Mucosa of stomach (tissue), 1 donor: Measurements from ENCODE around the gene SYNPO2.

ENCODE experiments used
- H3K27me3 ChIP-seq: one replicate; pipeline ENCODE4 v1.7.0; 2013; ENCODE audit warnings: mild to moderate bottlenecking, low read length; ENCODE audit not compliant: control insufficient read depth, insufficient read depth
- H3K36me3 ChIP-seq: one replicate; pipeline ENCODE4 v1.7.0; 2013; ENCODE audit warnings: low read length; ENCODE audit not compliant: control insufficient read depth, insufficient read depth
- H3K4me1 ChIP-seq: one replicate; pipeline ENCODE4 v1.7.0; 2013; ENCODE audit warnings: mild to moderate bottlenecking, low read length; ENCODE audit not compliant: control insufficient read depth, insufficient read depth
- H3K4me3 ChIP-seq: one replicate; pipeline ENCODE4 v1.7.0; 2013; ENCODE audit warnings: low read length
- H3K9ac ChIP-seq: one replicate; pipeline ENCODE4 v1.7.0; 2013; ENCODE audit warnings: mild to moderate bottlenecking, low read length, moderate library complexity
- H3K9me3 ChIP-seq: one replicate; pipeline ENCODE4 v1.7.0; 2013; ENCODE audit warnings: mild to moderate bottlenecking, low read length, moderate library complexity; ENCODE audit not compliant: control insufficient read depth
- donor health status: Pancreatic carcinoma.

Gene SYNPO2

DNA sequence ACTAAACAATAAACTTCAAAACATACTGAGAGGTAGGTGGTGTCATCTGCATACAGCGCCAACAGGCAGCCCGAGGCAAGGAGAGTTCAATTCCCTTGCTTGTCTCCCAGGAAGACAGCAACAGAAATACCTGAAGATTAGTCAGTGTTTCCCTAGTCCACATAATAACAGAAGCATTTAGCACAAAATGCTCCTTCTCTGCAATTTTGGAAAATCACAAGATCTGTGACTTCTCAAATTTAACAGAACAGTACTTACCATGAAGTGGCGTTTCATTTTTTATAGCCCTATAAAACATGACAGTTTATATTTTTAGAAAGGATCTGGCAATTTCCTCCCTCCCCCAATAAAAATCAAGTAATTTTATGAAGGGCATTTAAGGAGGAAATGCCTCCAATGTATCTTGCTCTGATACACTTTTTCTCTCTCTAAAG lies 179.9 kb downstream of the SYNPO2 start:
- no peaks in the 10 kb centered on the region for H3K27me3 ChIP-seq
- H3K9me3 ChIP-seq = no peaks in the 10 kb centered on the region
- H3K9ac ChIP-seq = no peak overlapping the region
- no peak overlapping the region for H3K4me3 ChIP-seq
- no peaks in the 10 kb centered on the region for H3K4me1 ChIP-seq
- no peaks in the 10 kb centered on the region for H3K36me3 ChIP-seq

DNA sequence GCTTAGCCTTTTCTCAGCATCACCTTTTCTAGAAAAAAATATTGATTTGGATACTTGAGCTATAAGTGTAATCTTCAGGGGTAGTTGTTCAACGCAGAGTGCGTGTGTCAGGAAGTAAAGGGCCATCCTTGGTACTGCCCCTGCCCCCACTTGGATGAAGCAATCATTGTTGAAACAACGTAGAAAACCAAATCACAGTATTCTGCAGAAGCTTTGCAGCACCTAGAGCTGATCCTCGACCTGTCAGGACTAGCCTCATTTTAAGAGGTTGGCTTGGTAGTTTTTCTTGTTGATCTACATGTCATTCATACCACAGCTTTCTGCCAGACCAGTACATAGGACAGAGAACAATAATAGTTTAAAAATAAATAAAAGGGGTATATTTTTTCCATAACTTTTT lies 181.6 kb downstream of the SYNPO2 start:
- no peak overlapping the region for H3K9ac ChIP-seq
- no peaks in the 10 kb centered on the region for H3K4me1 ChIP-seq
- H3K36me3 ChIP-seq = no peaks in the 10 kb centered on the region
- no peaks in the 10 kb centered on the region for H3K9me3 ChIP-seq
- no peaks in the 10 kb centered on the region for H3K27me3 ChIP-seq
- no peak overlapping the region for H3K4me3 ChIP-seq

DNA sequence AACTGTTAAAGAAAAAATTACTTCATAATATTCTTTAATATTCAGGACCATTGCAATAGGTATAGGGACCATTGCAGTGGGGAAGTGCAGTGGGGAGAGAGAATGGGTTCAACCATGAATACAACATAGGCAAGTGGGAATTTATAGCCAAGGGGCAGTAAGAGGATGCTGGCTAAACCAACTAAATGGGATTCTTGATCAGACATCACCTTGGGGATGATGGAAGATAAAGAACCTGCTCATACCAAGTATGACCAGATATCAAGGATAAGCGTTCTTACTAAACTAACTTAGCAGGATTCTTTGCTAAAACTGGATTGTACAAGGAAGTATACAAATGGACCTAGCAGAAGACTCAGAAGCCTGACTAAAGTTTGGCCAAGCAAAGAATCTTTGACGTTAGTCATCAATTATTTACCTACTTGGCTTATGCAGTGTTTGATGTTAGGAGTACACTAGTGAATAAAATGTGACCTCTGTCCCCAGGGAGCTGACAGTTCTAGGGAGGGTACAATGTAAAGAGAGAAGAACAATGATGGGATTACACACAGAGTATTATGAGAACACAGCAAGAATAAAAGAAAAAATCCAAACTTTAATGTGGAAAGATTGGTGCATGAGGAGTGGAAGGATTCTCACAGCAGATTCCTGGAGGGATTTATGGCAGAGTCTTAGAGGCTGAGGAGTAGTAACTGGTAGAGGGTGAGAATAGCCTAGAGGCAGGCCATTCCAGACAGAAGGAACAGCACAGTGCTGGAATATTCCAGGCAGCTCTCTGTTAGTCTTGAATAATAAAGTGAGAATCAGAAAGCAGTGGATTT lies 192.3 kb downstream of the SYNPO2 start:
- no peak overlapping the region for H3K4me3 ChIP-seq
- H3K36me3 ChIP-seq = no peaks in the 10 kb centered on the region
- H3K27me3 ChIP-seq = no peaks in the 10 kb centered on the region
- H3K9ac ChIP-seq = no peak overlapping the region
- peaks cover 23% of the 10 kb centered on the region for H3K4me1 ChIP-seq
- no peaks in the 10 kb centered on the region for H3K9me3 ChIP-seq

DNA sequence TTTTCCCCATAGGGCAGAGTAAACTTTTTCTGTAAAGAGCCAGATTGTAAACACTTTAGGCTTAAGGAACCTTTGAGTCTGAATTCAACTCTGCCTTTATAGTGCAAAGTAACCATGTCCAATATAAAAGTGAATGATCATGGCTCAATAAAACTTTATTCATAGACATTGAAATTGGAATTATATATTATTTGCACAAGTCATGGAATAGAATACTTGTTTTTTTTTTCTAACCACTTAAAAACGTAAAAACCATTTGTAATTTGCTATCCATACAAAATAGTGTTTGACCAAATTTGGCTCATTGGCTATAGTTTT lies 192.8 kb downstream of the SYNPO2 start:
- Histone ChIP-seq H3K4me1 (peaks cover 24% of the 10 kb centered on the region), H3K36me3 (no peaks in the 10 kb centered on the region), H3K9ac (no peak overlapping the region), H3K27me3 (no peaks in the 10 kb centered on the region), H3K4me3 (no peak overlapping the region), H3K9me3 (no peaks in the 10 kb centered on the region)

DNA sequence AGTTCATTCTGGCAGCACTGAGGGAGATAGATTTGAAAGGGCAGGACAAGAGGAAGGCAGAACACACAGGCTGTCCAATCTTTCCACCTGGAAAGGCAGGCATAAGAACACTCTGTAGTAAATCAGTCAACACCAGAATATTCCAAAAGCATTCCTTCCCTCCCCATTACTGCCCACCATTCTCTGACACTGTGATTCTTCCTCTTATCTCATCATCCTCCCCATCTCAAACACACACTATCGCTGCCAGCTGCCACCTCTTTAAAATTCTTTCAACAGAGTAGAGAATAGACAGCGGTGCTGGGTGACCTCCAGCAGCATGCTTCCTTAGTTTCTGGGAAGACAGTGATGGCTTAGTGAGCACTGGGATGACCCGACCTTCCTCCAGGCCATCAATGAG lies 193.3 kb downstream of the SYNPO2 start:
- no peaks in the 10 kb centered on the region for H3K9me3 ChIP-seq
- no peak overlapping the region for H3K9ac ChIP-seq
- H3K27me3 ChIP-seq = no peaks in the 10 kb centered on the region
- H3K4me1 ChIP-seq = peaks cover 28% of the 10 kb centered on the region
- H3K4me3 ChIP-seq = no peak overlapping the region
- no peaks in the 10 kb centered on the region for H3K36me3 ChIP-seq

DNA sequence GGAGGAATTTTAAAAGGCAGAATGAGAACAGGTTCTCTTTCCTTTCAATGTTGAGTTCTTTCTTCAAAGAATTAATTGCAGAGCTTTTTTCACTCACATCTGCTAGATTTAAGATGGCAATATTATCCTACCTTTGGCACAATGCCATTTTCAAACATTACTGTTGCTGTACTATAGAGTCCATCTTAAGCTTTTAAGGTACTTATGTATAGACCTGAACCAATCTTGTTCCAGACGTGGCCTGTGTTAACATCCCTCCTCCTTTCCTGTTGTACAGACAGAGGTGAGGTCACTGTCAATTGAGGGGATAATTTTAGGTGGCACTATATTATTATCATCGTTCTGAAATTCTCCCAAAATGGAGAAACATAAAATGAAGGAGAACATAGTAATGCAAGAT lies 194.0 kb downstream of the SYNPO2 start:
- Histone ChIP-seq H3K4me3 (no peak overlapping the region), H3K9ac (no peak overlapping the region), H3K36me3 (no peaks in the 10 kb centered on the region), H3K27me3 (no peaks in the 10 kb centered on the region), H3K9me3 (no peaks in the 10 kb centered on the region), H3K4me1 (peaks cover 35% of the 10 kb centered on the region)

DNA sequence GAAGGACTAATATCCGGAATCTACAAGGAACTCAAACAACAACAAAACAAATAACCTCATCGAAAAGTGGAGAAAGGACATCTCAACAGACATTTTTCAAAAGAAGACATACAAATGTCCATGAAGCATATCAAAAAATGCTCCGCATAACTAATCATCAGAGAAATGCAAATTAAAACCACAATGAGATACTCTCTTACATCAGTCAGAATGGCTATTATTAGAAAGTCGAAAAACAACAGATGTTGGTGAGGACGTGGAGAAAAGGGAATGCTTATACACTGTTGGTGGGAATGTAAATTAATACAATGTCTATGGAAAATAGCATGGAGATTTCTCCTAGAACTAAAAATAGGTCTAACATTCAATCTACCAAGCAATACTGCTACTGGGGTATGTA lies 195.9 kb downstream of the SYNPO2 start:
- no peaks in the 10 kb centered on the region for H3K36me3 ChIP-seq
- H3K4me1 ChIP-seq = peaks cover 36% of the 10 kb centered on the region
- H3K4me3 ChIP-seq = no peak overlapping the region
- H3K9ac ChIP-seq = no peak overlapping the region
- no peaks in the 10 kb centered on the region for H3K27me3 ChIP-seq
- H3K9me3 ChIP-seq = no peaks in the 10 kb centered on the region

DNA sequence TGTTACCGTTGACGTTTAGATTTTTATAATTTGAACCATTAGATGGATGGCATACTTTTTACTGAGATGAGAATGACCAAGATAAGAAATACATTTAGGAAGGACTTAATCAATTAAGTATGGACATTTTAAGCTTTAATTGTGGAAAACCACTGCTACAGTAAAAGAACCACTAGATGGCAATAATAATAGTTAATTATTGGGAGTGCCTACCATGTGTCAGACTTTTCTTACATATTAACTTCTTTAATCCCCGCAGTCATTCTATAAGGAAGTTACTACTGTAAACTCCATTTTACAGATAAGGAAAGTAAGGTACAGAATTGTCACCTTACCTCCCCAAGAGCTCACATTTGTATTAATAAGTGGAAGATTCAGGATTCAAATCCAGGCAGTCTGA lies 198.5 kb downstream of the SYNPO2 start:
- Histone ChIP-seq H3K27me3 (no peaks in the 10 kb centered on the region), H3K4me3 (no peak overlapping the region), H3K9me3 (no peaks in the 10 kb centered on the region), H3K36me3 (no peaks in the 10 kb centered on the region), H3K4me1 (peaks cover 14% of the 10 kb centered on the region), H3K9ac (no peak overlapping the region)

DNA sequence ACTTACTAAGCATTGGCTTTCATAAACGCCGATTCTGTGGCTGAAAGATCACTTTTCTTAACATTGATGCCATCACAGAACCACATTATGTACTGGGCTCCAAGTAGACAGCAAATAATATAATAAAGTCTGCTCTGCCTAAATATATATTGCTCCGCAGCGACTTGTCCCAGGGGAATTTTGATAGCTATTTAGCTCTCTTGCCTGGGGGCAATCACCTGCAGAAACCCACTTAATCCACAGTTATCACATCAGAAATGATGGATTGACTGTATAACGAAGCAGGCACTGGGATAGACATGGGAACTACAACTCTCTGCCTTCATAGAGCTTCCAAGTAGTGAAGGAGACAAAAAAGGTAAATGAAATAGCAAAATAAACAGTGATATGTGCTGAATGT lies 199.0 kb downstream of the SYNPO2 start:
- no peak overlapping the region for H3K4me3 ChIP-seq
- no peak overlapping the region for H3K9ac ChIP-seq

DNA sequence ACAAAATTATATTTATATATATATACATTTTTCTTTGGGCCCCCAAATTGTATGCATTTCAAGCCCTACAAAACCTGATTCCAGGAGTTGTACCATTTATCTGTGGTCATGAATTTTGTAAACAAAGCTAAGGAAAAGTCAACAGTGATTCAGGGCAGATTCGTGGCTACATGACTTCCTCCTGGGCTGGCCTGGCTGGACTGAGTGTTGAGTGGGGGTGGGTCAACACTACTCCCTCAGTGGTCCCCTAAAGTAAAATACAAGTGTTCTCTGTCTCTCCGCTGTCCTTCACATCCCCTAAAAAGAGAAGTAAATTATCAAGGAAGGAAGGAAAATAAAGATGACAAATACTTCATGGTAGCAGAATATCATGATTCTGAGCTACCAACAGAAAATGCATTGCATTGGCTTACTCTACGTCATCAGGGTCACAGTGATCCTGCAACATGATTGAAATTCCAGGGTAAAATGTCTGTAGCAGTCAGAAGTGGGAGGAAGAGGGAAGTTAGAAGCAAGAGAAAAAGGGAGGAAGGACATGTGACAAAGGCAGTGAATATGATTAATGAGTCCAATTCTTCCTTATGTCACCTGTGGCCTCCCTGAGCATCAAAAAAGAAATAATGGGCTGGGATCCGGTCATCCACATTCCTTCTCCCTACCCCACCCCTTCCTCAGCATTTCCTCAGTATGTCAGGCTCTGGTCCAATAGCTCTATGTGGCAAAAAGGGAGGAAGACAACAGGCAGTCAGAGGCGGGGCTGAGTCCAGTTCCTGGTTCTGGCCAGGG lies 204.6 kb downstream of the SYNPO2 start:
- no peak overlapping the region for H3K4me3 ChIP-seq
- no peaks in the 10 kb centered on the region for H3K9me3 ChIP-seq
- no peaks in the 10 kb centered on the region for H3K27me3 ChIP-seq
- peaks cover 11% of the 10 kb centered on the region for H3K4me1 ChIP-seq
- no peaks in the 10 kb centered on the region for H3K36me3 ChIP-seq
- no peak overlapping the region for H3K9ac ChIP-seq

More for the DNA sequence above, 199.0 kb downstream of the SYNPO2 start:
- Histone ChIP-seq H3K36me3 (no peaks in the 10 kb centered on the region), H3K4me1 (peaks cover 14% of the 10 kb centered on the region), H3K27me3 (no peaks in the 10 kb centered on the region), H3K9me3 (no peaks in the 10 kb centered on the region)

DNA sequence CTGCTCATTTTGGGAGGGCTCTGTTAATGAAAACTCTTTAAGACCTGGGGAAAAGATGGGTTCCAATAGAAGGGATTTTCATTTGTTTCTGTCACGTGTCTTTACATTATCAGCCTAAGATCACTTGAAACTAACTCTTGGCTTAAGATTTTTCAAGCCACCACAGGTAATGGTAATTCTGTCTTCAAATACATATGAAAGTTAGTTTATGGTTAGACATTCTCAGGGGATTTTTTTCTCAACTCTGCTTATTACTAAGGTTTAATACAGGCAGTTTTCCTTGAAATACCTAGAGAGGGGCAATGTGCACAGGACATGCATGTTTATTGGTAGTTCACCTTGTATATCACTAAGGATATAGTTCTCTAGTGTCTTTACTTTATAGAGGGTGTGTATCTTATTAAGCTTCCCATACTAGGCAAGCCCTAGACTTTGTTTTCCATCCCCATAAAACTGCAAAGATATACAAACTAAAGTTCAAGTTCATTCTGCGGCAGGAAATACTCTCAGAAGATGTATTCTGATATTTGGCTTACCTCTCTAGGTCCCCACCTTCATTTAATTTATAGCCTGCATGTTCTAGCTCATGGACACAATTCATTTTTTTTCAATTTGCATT lies 208.7 kb downstream of the SYNPO2 start:
- Histone ChIP-seq H3K36me3 (no peaks in the 10 kb centered on the region), H3K4me3 (no peak overlapping the region), H3K27me3 (no peaks in the 10 kb centered on the region), H3K4me1 (peaks cover 11% of the 10 kb centered on the region), H3K9me3 (no peaks in the 10 kb centered on the region), H3K9ac (no peak overlapping the region)

DNA sequence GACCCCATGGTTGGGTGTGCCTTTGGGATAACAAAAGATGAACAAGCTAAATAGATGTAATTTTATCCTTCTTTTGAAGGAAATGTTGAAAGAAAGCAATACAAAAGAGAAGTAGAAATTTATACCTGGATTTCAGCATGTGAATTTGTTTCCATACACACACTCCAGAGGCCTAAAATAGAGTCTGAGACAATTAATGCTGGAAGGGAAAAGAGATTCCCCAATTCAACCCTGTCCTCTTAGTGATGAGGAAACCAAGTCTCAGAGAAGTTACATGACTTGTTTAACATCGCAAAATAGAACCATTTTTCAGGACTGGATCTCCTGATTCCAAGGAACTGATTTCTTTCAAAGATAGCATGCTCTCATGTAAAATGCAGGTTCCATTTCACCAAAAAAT lies 209.7 kb downstream of the SYNPO2 start:
- no peak overlapping the region for H3K9ac ChIP-seq
- H3K36me3 ChIP-seq = no peaks in the 10 kb centered on the region
- no peaks in the 10 kb centered on the region for H3K9me3 ChIP-seq
- no peak overlapping the region for H3K4me3 ChIP-seq
- peaks cover 8% of the 10 kb centered on the region for H3K4me1 ChIP-seq
- no peaks in the 10 kb centered on the region for H3K27me3 ChIP-seq
